Cardiac atrium fibroblast (primary cell): ENCODE measurements around the gene RPL7L1. TPM values are rescaled to one million over a fixed set of nuclear protein-coding genes. Genes with fewer than 3 reads are reported as not detected.

ENCODE experiments used
- total RNA-seq: library from RNA; depleted of rRNA; stranded (reverse); fragments of >200 nt; gene quantifications from 2 replicates; pipeline ENCODE4 v1.2.3, GENCODE V29; 2015

RPL7L1 gene
- 95.1 and 98.3 TPM in 2 replicates for total RNA-seq

DNA sequence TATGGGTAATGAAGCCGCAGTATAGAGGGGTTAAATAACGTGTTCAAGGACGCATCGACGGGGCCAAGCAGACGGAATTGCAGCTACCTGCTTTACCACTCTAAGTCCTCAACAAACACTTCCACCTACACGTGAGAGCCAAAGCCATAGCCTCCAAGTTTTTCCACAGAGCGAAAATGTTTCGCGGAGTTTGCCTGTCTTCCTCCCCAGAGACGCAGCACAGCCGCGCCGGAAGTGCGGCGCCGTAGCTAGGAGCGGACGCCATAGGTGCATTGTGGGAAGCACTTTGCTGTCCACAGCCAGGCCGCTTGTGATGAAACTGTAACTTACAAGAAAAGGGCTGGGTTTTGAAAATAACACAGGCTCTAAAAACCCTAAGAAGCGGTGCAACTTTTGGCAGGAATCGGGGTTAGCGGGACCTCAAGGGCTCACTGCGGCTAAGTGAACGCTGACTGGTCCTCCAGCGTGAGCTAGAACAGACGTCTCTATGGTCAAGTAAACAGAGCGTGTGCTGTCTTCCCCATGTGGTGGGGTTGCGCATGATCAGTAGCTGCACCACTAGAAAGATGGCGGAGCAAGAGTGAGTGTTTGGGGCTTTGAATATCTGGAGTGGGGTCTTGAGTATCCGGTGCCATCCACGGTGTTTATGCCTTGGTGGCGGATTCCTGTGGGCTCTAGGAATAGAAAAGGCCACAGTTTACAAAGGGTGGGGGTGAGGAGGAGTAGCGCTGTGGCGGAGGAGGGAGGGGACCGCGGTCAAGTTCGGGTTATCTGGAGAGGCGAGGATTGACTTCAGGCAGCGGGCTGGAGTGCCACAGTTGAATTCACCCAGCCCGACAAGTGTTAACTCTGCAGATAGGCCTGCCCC, at the start of gene RPL7L1:
RPL7L1 (plus strand) TSS at position 245 of the 868 bp plus-strand sequence; CDS start at position 540, 295 bp downstream.

GRCh38 chr6:42915732-42916131, 36.3 kb downstream of the RPL7L1 start, which contains the start of gene PTCRA:
PTCRA (plus strand) TSS chr6:42916053; CDS start chr6:42916070, 17 bp downstream.

GRCh38 chr6:42928986-42929820, 49.8 kb downstream of the RPL7L1 start, which contains the start of gene CNPY3:
CNPY3 (plus strand) TSS chr6:42929480; CDS start chr6:42929571, 91 bp downstream.

Other genes starting within 250 kb of the RPL7L1 start
- 0.97 and 1.3 TPM in 2 replicates for gene PRPH2, start 157.0 kb upstream of the RPL7L1 start, total RNA-seq
- 25.3 and 34.7 TPM in 2 replicates for gene TBCC, start 133.5 kb upstream of the RPL7L1 start, total RNA-seq
- 3.6 and 4.2 TPM in 2 replicates for gene BICRAL, start 97.6 kb upstream of the RPL7L1 start, total RNA-seq
- not detected in 2 replicates for gene PTCRA, start 36.4 kb downstream of the RPL7L1 start, total RNA-seq
- gene CNPY3, start 49.9 kb downstream of the RPL7L1 start, total RNA-seq, result 24.3 and 26.7 TPM in 2 replicates
- not detected in 2 replicates for gene GNMT, start 81.1 kb downstream of the RPL7L1 start, total RNA-seq
- 11.0 and 16.2 TPM in 2 replicates for gene PEX6, start 99.6 kb downstream of the RPL7L1 start, total RNA-seq
- 35.6 and 39.7 TPM in 2 replicates for gene PPP2R5D, start 105.0 kb downstream of the RPL7L1 start, total RNA-seq
- 75.2 and 88.8 TPM in 2 replicates for gene MEA1, start 134.3 kb downstream of the RPL7L1 start, total RNA-seq
- gene KLHDC3, start 134.6 kb downstream of the RPL7L1 start, total RNA-seq, result 99.6 and 118 TPM in 2 replicates
- 68.4 and 69.9 TPM in 2 replicates for gene RRP36, start 142.0 kb downstream of the RPL7L1 start, total RNA-seq
- 27.1 and 30.5 TPM in 2 replicates for gene CUL7, start 174.2 kb downstream of the RPL7L1 start, total RNA-seq
- gene MRPL2, start 179.8 kb downstream of the RPL7L1 start, total RNA-seq, result 14.3 and 17.7 TPM in 2 replicates
- 9.4 and 13.6 TPM in 2 replicates for gene KLC4, start 180.0 kb downstream of the RPL7L1 start, total RNA-seq
- gene PTK7, start 196.7 kb downstream of the RPL7L1 start, total RNA-seq, result 82.6 and 84.1 TPM in 2 replicates